Measurements from ENCODE around the gene PSMC3IP.

Gene PSMC3IP

GRCh38 chr17:42586514-42587230 is 9.1 kb upstream of the PSMC3IP start:
- in situ Hi-C loops (cut with MboI; ENCODE audit: low sequenced_read_pairs), result loop anchor here (10.0 kb wide), 1 partner anchor 98 kb away; the partner anchor contains the start of genes CCR10 and CNTNAP1

GRCh38 chr17:42585353-42585752 is 7.8 kb upstream of the PSMC3IP start:
- in situ Hi-C loops (cut with MboI; ENCODE audit: low sequenced_read_pairs), result loop anchor here (10.0 kb wide), 1 partner anchor 99 kb away; the partner anchor contains the start of genes CCR10 and CNTNAP1

GRCh38 chr17:42584880-42585279 is 7.4 kb upstream of the PSMC3IP start:
- in situ Hi-C loops (cut with MboI; ENCODE audit: low sequenced_read_pairs), result loop anchor here (10.0 kb wide), 1 partner anchor 100 kb away; the partner anchor contains the start of genes CCR10 and CNTNAP1

DNA sequence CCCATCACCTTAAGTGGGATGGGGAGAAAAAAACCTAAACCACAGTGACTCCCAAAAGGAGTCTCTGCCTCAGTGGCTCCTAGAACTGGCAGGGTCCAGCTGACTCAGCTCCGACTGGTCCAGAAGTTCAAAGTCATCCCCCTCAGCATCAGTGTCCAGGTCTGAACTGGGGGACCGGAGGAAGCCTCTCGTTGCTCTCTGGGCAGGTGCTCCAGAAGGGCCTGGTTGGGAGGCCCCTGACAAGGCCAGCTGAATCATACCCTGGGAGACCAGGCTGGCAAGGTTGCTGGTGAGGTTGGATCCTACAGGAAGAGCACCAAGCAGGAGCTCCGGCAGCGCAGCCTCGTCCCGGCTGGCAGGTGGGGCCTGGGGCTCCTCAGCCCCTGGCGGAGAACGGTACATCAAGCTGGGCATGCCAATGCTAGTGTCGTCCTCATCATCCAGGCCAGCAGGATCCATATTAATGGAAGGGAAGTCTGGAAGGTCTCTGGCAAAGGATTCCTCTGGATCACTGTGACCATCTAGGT is 4.3 kb upstream of the PSMC3IP start:
- in situ Hi-C loops (cut with MboI; ENCODE audit: low sequenced_read_pairs), result loop anchor here (10.0 kb wide), 1 partner anchor 103 kb away; the partner anchor contains the start of genes CCR10 and CNTNAP1

DNA sequence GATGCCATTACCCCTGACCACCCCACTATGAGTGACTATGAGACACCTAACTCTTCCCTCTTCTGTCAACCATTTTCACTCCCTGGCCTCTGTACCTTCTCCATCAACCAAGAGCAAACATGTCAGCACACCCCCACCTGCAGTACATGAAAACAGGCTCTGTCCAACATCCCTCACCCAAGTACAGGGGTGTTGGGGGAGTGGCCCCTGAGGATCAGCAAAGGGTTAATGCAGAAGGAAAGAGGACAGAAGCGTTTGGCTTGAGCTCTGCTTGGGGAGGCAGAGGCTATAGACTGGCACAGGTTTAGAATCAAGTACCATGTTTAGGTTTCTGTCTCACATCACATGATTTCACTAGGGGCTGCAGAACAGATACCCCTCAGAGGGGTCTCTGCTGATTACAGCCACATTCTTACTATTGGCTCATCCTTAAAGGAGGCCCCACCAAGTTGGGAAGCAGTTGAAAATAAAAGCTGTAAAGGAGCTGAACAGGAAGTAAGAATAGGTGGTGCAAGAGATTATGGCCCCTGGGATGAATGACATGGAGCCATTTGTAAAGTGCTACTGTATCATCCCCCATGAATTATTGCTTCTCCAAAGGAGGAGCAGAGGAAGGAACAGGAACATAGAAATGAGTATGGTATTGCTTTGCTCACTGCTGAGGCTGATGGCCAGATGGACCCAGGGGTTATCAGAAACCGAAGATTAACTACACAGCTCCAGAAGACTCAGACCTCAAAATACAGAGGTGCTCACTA is 2.4 kb upstream of the PSMC3IP start:
- in situ Hi-C loops (cut with MboI; ENCODE audit: low sequenced_read_pairs), result loop anchor here (10.0 kb wide), 1 partner anchor 105 kb away; the partner anchor contains the start of genes CCR10 and CNTNAP1

DNA sequence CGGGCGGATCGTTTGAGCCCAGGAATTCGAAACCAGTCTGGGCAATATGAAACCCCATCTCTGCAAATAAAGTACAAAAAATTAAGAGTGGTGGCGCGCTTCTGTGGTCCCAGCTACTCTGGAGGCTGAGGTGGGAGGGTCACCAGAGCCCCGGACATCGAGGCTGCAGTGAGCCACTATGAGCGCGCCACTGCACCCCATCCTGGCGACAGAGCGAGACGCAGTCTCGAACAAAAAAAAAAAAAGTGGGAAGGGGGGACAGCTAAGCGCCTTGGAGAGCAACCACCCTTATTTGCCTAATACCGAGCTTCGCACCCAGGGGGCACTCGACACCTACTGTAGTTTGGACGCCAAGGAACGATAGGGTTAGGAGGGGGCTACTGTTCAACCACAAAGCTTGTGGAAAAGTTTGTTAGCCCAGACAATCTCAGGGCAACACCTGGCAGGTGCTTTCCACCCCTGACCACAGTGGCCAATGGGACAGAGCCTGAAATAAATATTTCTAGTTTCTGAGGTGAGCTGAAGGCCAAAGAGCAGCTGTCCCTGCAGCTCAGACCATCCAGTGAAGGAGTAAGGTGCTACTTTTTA is 847 bp upstream of the PSMC3IP start:
- in situ Hi-C loops (cut with MboI; ENCODE audit: low sequenced_read_pairs), result no loop called here

GRCh38 chr17:42577140-42577531 is 393 bp downstream of the PSMC3IP start:
- in situ Hi-C loops (cut with MboI; ENCODE audit: low sequenced_read_pairs), result no loop called here

DNA sequence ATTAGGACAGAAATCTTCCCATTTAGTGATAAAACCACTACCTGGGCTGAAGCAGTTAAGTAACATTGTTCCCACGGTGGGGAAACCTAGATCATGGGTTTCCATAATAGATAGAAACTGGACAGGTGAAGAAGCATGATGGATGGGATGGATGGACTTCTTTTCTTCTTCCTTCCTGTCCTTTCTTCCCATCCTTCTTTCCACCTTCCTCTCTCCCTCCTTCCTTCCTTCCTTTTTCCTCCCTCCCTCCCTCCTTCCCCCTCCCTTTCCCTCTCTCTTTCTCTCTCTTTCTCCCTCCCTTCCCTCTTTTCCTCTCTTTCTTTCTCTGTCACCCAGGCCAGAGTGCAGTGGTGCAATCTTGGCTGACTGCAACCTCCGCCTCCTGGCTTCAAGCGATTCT is 3.1 kb downstream of the PSMC3IP start:
- in situ Hi-C loops (cut with MboI; ENCODE audit: low sequenced_read_pairs), result no loop called here

DNA sequence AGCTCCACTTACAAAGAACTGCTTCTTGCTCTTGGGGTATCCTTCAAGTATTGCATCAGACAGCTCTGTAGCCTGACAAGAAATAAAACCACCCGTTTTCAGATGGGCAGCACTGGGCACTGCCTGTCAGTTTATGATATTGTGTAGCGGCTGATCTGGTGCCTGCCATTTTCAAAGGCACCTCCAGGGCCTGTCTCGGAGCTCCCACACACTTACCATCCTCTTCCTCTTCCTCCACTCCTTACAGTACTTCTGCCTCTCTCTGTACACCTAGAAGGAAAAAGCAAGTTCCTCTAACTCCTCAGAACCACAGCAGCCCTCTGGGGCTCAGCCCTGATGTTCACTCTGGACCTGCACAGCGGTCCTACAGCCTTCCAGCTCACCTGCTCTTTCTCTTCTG is 4.4 kb downstream of the PSMC3IP start:
- in situ Hi-C loops (cut with MboI; ENCODE audit: low sequenced_read_pairs), result no loop called here

DNA sequence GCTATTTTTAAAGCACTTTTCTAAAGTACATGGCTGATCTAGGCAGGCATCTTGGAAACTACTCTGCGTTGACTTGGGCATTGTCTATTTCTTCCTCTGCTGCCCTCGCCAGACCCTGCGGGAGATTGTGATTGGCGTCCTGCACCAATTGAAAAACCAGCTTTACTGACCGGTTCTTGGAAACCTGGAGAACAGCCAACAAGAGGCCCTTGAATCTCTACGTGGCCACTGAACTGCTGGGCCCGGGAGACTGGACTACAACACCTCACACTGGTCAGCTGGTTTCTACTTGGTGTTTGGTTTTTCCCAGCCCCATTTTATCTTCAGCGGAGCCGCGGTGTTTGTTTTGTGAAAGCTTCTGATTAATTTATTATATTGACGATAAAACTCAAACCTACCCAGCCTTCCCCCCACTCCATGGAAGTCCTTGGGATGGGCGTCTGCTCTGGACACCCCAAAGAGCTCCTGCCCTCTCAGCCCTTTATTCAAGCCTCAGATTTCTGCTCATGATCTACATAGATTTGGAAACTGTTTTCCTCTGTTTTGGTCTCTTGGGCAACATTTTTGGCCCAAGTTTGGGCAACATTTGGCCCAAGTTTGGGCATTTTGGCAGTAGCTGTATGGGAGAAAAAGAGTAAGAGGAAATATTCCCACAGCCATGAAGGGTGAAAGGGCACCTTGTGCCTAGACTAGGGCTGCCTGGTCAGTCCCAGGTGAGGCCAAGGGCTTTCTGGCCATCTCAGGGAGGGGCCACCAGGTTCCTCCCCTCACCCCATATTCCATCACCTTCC is 5.9 kb downstream of the PSMC3IP start:
- in situ Hi-C loops (cut with MboI; ENCODE audit: low sequenced_read_pairs), result no loop called here

DNA sequence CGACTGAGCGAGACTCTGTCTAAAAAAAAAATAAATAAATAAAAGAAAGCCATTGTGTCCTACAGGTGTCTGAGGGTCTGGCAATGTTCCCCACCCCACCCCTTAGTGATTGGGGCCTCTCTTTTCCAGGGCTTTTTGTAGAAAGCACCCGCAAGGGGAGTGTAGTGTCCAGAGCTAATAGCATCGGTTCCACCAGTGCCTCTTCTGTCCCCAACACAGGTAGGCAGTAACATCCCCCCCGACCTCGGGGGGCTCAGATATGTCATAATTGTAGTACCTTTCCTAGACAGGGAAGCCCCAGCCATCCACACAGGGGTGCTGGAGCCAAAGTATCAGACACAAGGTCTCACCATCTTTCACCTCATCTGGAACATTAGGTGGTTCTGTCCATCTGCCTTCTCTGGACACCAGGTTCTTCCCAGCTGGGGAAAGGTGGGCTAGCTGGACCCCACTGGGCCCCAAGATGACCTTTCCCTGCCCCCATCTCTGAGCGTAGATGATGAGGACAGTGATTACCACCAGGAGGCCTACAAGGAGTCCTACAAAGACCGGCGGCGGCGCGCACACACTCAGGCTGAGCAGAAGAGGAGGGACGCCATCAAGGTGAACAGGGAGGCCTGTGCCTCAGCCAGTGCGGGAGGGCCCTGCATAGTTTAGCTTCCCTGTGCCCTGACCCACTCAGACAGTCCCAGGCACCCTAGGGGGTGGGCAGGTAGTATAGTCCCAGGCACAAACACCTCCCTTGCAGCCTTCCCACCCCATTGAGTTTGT is 9.0 kb downstream of the PSMC3IP start:
- in situ Hi-C loops (cut with MboI; ENCODE audit: low sequenced_read_pairs), result no loop called here

GRCh38 chr17:42566883-42567573 is 10.5 kb downstream of the PSMC3IP start, which contains the start of gene MLX:
Gene MLX, plus strand, starts transcription at chr17:42567100. Its CDS starts 25 bp downstream, at chr17:42567125.
- in situ Hi-C loops (cut with MboI; ENCODE audit: low sequenced_read_pairs), result no loop called here

GRCh38 chr17:42566215-42566882 is 11.2 kb downstream of the PSMC3IP start:
- in situ Hi-C loops (cut with MboI; ENCODE audit: low sequenced_read_pairs), result no loop called here

GRCh38 chr17:42565523-42566214 is 11.9 kb downstream of the PSMC3IP start:
- in situ Hi-C loops (cut with MboI; ENCODE audit: low sequenced_read_pairs), result no loop called here

DNA sequence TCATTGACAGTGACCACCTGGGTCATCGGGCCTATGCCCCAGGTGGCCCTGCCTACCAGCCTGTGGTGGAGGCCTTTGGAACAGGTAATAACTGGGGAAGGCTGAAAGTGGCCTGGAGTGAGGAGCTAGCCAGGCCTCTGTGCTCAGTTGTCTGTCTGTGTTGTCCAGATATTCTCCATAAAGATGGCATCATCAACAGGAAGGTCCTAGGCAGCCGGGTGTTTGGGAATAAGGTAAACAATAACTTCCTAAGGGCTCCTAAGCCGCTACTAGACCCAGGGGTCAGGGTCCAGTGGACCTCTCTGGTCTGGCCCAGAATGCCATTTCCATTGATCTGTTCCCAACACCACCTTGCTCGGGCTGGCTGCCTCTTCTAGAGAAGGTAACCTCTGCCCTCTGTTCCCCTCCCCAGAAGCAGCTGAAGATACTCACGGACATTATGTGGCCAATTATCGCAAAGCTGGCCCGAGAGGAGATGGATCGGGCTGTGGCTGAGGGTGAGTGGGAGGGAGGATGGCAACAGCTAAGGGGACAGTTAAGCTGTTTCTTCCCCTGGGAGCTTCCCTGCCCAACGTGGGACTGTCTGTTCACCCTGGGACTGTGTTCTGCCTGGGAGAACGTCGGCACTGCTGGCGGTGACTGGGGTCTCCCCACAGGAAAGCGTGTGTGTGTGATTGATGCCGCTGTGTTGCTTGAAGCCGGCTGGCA is 12.6 kb downstream of the PSMC3IP start:
- in situ Hi-C loops (cut with MboI; ENCODE audit: low sequenced_read_pairs), result no loop called here

GRCh38 chr17:42563950-42564349 is 13.6 kb downstream of the PSMC3IP start:
- in situ Hi-C loops (cut with MboI; ENCODE audit: low sequenced_read_pairs), result no loop called here

DNA sequence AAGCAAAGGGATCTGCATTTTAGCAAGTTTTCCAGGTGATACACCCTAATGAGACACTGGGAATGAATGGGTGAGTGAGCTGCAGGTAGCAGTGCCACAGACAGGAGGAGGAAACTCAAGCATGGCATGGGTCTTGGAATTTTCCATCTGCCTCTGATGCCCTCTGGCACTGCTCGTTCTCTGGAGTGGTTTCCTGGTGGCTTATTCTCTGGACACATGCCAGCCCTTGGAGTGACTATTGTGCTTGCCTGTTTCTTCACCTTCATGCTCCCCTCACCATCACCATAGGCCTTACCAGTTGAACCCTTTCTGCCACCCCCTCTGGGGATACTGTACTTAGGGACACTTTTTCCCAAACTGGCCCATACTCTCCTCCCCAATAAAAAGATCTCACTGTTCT is 14.0 kb downstream of the PSMC3IP start:
- in situ Hi-C loops (cut with MboI; ENCODE audit: low sequenced_read_pairs), result no loop called here
